ENCODE measurements around the gene MAP6. TPM values are rescaled to one million over a fixed set of nuclear protein-coding genes. Genes with fewer than 3 reads are reported as not detected.
A peak's percentile ranks its signal among the peaks of the same experiment; 100 is the strongest.
"Not testable (repeated sequence)": the region's sequence is repeated elsewhere in the genome, so short reads cannot be mapped to it uniquely, and the experiment has no call there.

MAP6 gene
- total RNA-seq: 1.4 and 1.5 TPM in 2 replicates

GRCh38 chr11:75668451-75669297 lies at the start of gene MAP6:
Gene MAP6, minus strand, starts transcription at chr11:75669038. Its CDS starts 669 bp downstream, at chr11:75668369.
- no peak for DNase-seq (ENCODE audit: extremely low read depth, low read depth, low spot score)

GRCh38 chr11:75717608-75718418 lies 49.0 kb upstream of the MAP6 start, which contains the start of gene MOGAT2:
Gene MOGAT2, plus strand, starts transcription at chr11:75717838. Its CDS starts 51 bp downstream, at chr11:75717889.
- DNase-seq (ENCODE audit: extremely low read depth, low read depth, low spot score): no peak

GRCh38 chr11:75716659-75717058 lies 47.8 kb upstream of the MAP6 start:
- no peak for DNase-seq (ENCODE audit: extremely low read depth, low read depth, low spot score)

- no peak for DNase-seq (ENCODE audit: extremely low read depth, low read depth, low spot score)
These were observed 46.9 kb upstream of the MAP6 start for GRCh38 chr11:75715688-75716087.

GRCh38 chr11:75714211-75714610 lies 45.4 kb upstream of the MAP6 start:
- no peak for DNase-seq (ENCODE audit: extremely low read depth, low read depth, low spot score)

GRCh38 chr11:75706260-75706729 lies 37.5 kb upstream of the MAP6 start:
- DNase-seq (ENCODE audit: extremely low read depth, low read depth, low spot score): peak; percentile 14

DNA sequence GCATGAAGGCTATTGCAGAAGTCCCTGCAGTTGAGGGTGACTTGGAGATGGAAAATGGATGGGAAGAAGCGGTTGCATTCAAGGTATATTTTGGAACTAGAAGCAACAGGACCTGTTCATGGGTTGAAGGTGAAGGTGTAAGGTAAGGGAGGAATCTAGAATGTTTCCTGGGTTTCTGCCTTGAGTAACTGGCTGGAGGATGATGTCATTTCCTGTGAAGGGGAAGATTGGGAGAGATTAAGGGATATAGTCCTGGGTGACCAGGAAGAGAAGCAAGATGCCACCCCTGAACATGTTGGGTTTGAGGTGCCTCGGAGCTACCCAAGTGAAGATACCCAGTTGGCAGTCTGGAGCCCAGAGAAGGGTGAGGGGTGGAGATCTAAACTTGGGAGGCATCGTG lies 36.7 kb upstream of the MAP6 start:
- DNase-seq (ENCODE audit: extremely low read depth, low read depth, low spot score): no peak

- DNase-seq (ENCODE audit: extremely low read depth, low read depth, low spot score): no peak
These were observed 34.9 kb upstream of the MAP6 start for GRCh38 chr11:75703695-75704237.

DNA sequence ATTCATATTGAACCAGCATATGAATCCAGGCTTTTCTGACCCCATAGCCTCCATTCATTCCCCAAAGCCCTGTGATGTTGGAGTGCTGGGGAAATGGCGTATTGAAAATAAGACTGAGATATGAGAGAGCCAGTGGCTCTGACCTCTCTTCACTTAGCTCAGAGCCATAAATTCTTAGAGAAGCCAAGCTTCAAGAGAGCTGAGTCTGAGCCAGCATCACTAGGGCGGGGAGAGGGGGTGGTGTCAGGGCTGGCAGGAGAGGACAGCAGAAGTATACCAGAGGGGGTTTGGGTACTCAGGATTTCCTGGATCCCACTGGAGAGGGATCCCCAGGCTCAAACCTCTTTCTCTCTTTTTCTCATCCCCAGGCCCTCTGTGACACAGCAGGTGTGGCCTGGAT lies 32.1 kb upstream of the MAP6 start:
- no peak for DNase-seq (ENCODE audit: extremely low read depth, low read depth, low spot score)

DNA sequence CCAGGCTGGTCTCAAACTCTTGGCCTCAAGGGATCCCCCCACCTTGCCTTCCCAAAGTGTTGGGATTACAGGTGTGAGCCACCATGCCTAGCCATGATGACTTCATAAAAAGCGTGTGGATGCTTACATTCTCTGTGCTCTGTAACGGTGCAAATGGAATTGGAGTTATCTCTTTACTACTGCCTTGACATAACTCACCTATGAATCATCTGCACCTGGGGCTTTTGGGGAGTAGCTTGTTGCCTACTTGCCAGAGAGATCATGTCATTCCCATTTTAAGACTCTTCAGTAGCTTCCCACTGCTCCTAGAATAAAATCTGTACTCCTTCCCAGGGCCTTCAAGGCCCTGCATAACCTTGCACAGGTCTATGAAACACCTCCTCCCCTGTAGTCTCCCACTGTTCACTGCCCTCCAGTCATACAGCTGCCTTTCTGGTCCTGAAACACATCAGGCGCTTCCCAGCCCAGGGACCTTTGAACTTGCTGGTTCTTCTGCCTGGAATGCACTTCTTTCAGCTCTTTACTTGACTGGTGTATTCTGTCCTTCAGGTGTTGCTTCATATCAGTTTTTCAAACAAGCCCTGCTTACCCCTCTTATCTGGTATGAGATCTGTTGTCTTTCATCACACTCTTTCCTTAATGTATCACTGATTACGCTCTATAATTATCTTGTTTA lies 29.2 kb upstream of the MAP6 start:
- no peak for DNase-seq (ENCODE audit: extremely low read depth, low read depth, low spot score)

- no peak for DNase-seq (ENCODE audit: extremely low read depth, low read depth, low spot score)
These were observed 23.0 kb upstream of the MAP6 start for GRCh38 chr11:75691804-75692203.

DNA sequence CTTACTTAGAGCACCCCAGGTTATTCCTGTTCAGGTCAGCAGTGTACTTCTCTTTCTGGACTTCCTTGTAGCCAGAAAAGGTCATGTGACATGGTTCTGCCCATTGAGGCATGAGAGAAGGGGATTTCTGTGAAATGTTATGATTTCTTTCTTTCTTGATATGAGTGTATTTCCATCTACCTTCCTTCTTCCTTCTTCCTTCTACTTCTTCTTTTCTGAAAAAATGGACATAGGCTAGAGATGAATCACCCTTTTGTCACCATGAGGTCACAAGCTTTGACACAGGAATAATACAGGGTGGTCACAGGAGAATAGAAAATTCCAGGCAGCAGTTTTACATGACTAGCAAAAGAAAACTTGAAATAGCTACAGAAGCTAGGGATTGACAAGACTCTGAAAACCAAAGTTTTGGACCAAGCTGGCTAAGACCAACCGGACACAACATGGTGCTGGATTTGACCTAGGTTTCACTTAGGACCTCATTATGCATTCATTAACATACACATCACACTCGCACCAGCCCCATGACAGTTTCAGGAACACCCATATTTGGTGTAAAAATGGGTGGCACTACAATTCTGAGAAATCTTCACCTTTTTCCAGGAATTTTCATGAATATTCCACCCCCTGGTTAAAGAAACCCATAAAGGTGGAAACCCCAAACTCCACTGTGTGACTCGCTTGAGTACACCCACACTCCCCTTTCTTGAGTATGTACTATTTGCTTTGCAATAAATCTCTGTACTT lies 21.2 kb upstream of the MAP6 start:
- no peak for DNase-seq (ENCODE audit: extremely low read depth, low read depth, low spot score)

DNA sequence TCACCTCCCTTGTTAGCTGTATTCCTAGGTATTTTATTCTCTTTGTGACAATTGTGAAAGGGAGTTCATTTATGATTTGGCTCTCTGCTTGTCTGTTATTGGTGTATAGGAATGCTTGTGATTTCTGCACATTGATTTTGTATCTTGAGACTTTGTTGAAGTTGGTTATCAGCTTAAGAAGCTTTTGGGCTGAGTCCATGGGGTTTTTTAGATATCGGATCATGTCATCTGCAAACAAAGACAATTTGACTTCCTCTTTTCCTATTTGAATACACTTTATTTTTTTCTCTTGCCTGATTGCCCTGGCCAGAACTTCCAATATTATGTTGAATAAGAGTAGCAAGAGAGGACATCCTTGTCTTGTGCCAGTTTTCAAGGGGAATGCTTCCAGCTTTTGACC lies 15.0 kb upstream of the MAP6 start:
- DNase-seq (ENCODE audit: extremely low read depth, low read depth, low spot score): not testable (repeated sequence)

- DNase-seq (ENCODE audit: extremely low read depth, low read depth, low spot score): no peak
These were observed 10.7 kb upstream of the MAP6 start for GRCh38 chr11:75679566-75679965.

DNA sequence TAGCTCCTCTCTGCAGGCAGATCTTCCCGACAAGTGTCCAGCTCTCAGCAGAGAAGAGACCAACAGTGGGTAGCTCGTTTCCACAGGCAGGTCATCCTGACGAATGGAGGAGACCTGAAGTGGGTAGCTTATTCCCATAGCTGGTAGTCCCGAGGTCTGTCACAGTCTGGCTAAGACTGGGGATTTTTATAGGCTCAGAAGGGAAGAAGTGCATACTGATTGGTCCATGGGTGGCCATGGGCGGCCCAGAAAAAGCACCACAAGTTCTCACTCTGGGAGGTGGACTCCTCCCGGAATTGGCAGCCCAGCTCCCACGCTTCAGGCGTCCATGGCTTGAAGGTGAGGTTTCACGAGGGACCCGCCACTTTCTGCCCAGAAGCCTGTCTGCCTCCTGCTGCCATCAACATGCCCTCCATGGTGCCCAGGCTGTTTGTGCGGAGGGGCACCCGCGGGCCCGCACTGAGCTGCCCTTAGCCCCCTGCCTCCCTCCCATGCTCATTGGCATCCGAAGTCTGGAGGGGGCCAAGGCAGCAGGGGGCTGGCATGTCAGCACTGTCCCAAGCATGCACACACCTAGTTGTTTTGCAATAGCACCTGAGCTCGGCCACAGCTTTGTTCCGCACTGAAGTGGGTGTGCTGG lies 9.9 kb upstream of the MAP6 start:
- no peak for DNase-seq (ENCODE audit: extremely low read depth, low read depth, low spot score)

DNA sequence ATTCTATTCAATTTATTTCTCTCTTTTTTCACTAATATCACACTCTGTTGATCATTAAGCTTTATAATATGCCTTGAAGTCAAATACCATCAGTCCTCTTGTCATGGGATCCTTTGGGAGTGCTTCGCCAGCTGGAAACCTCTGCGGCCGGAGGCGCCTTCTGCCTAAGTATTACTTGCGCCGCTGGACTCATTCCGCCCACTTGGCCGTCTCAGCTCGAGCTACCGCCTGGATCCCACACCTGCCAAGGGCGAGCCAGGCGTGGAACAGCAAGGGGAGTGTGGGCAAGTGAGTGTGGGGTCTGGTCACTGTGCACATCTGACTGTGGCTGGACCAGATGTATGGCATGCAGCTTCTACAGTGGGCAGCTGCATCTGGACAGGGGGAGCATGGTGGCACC lies 9.1 kb upstream of the MAP6 start:
- DNase-seq (ENCODE audit: extremely low read depth, low read depth, low spot score): no peak

- no peak for DNase-seq (ENCODE audit: extremely low read depth, low read depth, low spot score)
These were observed 8.4 kb upstream of the MAP6 start for GRCh38 chr11:75677275-75677674.

DNA sequence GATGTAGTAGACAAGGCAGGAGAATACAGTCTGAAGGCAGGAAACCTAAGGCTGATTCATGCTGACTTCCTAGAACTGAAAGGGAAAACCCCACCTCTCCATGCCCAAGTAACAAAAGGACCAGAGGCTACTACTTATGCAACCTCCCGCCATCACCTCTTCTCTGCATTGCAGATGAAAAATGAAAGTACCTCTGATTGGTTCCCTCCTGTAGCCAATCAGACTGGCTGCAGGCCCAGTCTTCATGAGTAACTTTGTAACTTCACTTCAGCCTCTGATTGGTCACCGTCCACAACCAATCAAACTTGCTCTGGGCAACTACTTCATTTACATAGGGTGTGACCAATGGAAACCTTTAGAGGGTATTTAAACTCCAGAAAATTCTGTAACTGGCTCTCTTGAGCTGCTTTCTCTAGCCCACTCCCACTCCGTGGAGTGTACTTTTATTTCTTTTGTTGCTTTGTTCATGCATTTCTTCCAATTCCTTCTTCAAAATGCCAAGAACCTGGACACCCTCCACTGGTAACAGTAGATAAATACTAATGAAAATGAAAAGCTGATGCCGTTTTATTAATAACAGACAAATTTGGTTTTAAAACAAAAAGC lies 5.2 kb upstream of the MAP6 start:
- peak; percentile 29 for DNase-seq (ENCODE audit: extremely low read depth, low read depth, low spot score)

DNA sequence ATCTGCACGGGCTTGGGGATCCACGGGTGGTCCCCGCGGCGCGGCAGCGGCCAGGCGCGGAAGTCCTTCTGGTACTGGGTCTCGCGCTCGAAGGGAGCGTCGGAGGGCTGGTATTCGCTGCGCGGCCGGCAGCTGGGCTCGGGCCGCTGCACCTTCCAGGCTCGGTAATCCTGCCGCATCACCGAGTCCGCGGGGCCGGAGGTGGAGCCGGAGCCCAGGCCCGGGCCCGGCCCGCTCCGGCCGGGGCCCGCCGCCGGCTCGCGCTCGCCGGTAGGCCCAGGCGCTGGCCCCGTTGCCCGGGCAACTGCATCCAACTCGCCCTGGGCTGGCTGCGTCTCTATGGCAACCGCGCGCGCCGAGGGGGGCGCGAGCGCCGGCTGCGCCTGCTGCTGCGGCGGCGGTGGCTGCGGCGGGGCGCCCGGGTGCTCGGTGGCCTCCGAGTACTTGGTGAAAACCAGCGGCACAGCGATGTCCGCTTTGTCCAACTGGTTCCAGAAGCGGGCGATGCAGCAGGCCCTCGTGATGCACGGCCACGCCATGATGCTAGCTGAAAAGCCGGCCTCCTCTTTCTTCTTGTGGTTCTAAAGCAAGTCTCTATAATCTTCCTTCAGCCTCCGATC lies 897 bp downstream of the MAP6 start:
- no peak for DNase-seq (ENCODE audit: extremely low read depth, low read depth, low spot score)

Measured in glomerular endothelial cell (primary cell).